ENCODE results near the gene GAST.

DNA sequence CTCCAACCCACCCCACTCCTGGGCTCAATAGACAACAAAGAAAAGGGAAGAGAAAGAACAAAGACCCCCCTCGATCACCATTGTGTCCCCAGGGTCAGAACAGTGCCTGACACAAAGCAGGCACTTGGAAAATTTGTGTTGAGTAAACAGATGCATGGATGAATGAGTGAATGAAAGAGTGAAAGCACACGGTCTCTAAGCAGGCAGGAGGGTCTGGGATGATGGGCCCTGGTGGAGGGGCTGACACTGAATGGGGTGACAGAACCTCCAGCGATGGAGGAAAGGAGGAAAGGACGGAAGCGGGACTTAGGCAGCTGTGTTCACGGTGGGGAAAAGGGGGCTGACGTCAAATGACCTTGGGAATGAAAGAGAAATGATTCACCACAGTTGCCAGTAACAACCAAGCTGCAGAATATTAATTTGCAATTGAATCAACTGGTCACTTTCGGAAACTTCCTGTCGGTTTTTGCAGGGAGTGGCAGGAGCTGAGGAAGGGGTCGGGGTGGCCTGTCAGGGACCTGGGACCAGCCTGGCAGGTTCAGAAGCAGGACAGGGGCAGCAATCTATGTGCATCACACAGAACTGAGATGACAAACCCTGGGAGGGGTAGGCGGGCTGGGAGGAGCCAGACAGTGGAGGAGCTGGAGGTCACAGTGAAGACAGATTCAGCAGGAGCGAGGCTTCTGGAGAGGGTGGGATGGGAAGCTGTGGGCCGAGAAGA, 6.7 kb upstream of the GAST start:
- TF ChIP-seq POLR2A (IDR thresholded peaks at IDR 0.05; ENCODE audit: low read depth, low read length) (no peak), HDAC6 (IDR thresholded peaks at IDR 0.05; ENCODE audit: unreplicated experiment) (no peak), SREBF2 (IDR thresholded peaks at IDR 0.05; ENCODE audit: low read length) (no peak), SP1 (IDR thresholded peaks at IDR 0.05; ENCODE audit: low read depth, low read length) (no peak), FOS (IDR thresholded peaks at IDR 0.05; ENCODE audit: borderline replicate concordance, extremely low read depth, insufficient read length) (no peak), MEF2A (IDR thresholded peaks at IDR 0.05; ENCODE audit: insufficient read depth, low read depth, low read length) (no peak), ASH2L (IDR thresholded peaks at IDR 0.05; ENCODE audit: borderline replicate concordance, low read depth) (no peak), RAD21 (IDR thresholded peaks at IDR 0.05; ENCODE audit: insufficient read depth, low read depth, low read length) (no peak)
- TF ChIP-seq, protein P1, sequence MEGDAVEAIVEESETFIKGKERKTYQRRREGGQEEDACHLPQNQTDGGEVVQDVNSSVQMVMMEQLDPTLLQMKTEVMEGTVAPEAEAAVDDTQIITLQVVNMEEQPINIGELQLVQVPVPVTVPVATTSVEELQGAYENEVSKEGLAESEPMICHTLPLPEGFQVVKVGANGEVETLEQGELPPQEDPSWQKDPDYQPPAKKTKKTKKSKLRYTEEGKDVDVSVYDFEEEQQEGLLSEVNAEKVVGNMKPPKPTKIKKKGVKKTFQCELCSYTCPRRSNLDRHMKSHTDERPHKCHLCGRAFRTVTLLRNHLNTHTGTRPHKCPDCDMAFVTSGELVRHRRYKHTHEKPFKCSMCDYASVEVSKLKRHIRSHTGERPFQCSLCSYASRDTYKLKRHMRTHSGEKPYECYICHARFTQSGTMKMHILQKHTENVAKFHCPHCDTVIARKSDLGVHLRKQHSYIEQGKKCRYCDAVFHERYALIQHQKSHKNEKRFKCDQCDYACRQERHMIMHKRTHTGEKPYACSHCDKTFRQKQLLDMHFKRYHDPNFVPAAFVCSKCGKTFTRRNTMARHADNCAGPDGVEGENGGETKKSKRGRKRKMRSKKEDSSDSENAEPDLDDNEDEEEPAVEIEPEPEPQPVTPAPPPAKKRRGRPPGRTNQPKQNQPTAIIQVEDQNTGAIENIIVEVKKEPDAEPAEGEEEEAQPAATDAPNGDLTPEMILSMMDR (IDR thresholded peaks at IDR 0.05 in 2 of 3, conservative IDR thresholded peaks at IDR 0.05 in 1 of 3; ENCODE audit: control insufficient read depth in 2 of 3, extremely low read depth in 1 of 3, insufficient read depth in 1 of 3, low read depth in 3 of 3, low read length in 3 of 3): no peak

Measured in GM12878 (cell line).